ENCODE data around the gene WAPL.

GRCh38 chr10:86411281-86411841 lies 110.2 kb downstream of the WAPL start:
- TF ChIP-seq ZBTB21 (CRISPR knock-in tag; IDR thresholded peaks at IDR 0.05; ENCODE audit: borderline replicate concordance) (no peak), CTCF (IDR thresholded peaks at IDR 0.05) (no peak), USF1 (CRISPR knock-in tag; IDR thresholded peaks at IDR 0.05) (no peak), JUN (CRISPR knock-in tag; IDR thresholded peaks at IDR 0.05) (no peak), FOXK1 (CRISPR knock-in tag; IDR thresholded peaks at IDR 0.05) (no peak), MXD4 (CRISPR knock-in tag; IDR thresholded peaks at IDR 0.05; ENCODE audit: borderline replicate concordance) (no peak), ZNF138 (CRISPR knock-in tag; conservative IDR thresholded peaks at IDR 0.05) (no peak), E2F4 (CRISPR knock-in tag; IDR thresholded peaks at IDR 0.05; ENCODE audit: borderline replicate concordance, low read depth) (no peak), NR2C2 (CRISPR knock-in tag; IDR thresholded peaks at IDR 0.05) (no peak), MAX (CRISPR knock-in tag; IDR thresholded peaks at IDR 0.05) (no peak)

Data from WTC11 (cell line).